GM18870 (cell line): Measurements from ENCODE around the gene AMIGO2.

Experiments used
- ATAC-seq: cut with Tn5 transposase; IDR thresholded peaks from one replicate; pipeline ENCODE4 v1.9.1; 2021; ENCODE audit warnings: moderate library complexity; ENCODE audit not compliant: unreplicated experiment

Gene AMIGO2

GRCh38 chr12:47098099-47098498 is 18.3 kb upstream of the AMIGO2 start:
- ATAC-seq: no peak

- no peak for ATAC-seq
These were observed 17.6 kb upstream of the AMIGO2 start for GRCh38 chr12:47097276-47097896.

- no peak for ATAC-seq
These were observed 15.9 kb upstream of the AMIGO2 start for GRCh38 chr12:47095446-47096236.

- ATAC-seq: no peak
These were observed 15.0 kb upstream of the AMIGO2 start for GRCh38 chr12:47094804-47095203.

- ATAC-seq: no peak
These were observed 11.2 kb upstream of the AMIGO2 start for GRCh38 chr12:47091009-47091408.

- ATAC-seq: no peak
These were observed 8.5 kb upstream of the AMIGO2 start for GRCh38 chr12:47088021-47088944.

GRCh38 chr12:47087088-47087688 is 7.4 kb upstream of the AMIGO2 start:
- ATAC-seq: no peak

- no peak for ATAC-seq
These were observed 6.1 kb upstream of the AMIGO2 start for GRCh38 chr12:47085815-47086252.

- ATAC-seq: no peak
These were observed 4.4 kb upstream of the AMIGO2 start for GRCh38 chr12:47084172-47084571.

- no peak for ATAC-seq
These were observed 3.2 kb upstream of the AMIGO2 start for GRCh38 chr12:47082796-47083621.

- ATAC-seq: no peak
These were observed 2.5 kb upstream of the AMIGO2 start for GRCh38 chr12:47082283-47082682.

GRCh38 chr12:47080725-47081502 is 1.2 kb upstream of the AMIGO2 start:
- ATAC-seq: no peak

GRCh38 chr12:47079981-47080724 is 394 bp upstream of the AMIGO2 start:
- no peak for ATAC-seq

GRCh38 chr12:47078733-47079467 is 859 bp downstream of the AMIGO2 start:
- no peak for ATAC-seq

- ATAC-seq: no peak
These were observed 1.7 kb downstream of the AMIGO2 start for GRCh38 chr12:47078086-47078395.

- ATAC-seq: no peak
These were observed 2.3 kb downstream of the AMIGO2 start for GRCh38 chr12:47077206-47078085.
